ENCODE measurements around the gene IZUMO3. TPM values are rescaled to one million over a fixed set of nuclear protein-coding genes. Genes with fewer than 3 reads are reported as not detected.
"Not testable (repeated sequence)": the region's sequence is repeated elsewhere in the genome, so short reads cannot be mapped to it uniquely, and the experiment has no call there.

IZUMO3 gene, protein sequence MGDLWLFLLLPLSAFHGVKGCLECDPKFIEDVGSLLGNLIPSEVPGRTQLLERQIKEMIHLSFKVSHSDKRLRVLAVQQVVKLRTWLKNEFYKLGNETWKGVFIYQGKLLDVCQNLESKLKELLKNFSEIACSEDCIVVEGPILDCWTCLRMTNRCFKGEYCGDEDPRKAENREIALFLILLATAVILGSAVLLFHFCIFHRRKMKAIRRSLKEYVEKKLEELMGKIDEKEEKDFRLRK
- not detected for polyA plus RNA-seq (2013, experiment 1 of 2; ENCODE audit: insufficient read length)
- polyA plus RNA-seq (2013, experiment 2 of 2; ENCODE audit: insufficient read length): not detected

DNA sequence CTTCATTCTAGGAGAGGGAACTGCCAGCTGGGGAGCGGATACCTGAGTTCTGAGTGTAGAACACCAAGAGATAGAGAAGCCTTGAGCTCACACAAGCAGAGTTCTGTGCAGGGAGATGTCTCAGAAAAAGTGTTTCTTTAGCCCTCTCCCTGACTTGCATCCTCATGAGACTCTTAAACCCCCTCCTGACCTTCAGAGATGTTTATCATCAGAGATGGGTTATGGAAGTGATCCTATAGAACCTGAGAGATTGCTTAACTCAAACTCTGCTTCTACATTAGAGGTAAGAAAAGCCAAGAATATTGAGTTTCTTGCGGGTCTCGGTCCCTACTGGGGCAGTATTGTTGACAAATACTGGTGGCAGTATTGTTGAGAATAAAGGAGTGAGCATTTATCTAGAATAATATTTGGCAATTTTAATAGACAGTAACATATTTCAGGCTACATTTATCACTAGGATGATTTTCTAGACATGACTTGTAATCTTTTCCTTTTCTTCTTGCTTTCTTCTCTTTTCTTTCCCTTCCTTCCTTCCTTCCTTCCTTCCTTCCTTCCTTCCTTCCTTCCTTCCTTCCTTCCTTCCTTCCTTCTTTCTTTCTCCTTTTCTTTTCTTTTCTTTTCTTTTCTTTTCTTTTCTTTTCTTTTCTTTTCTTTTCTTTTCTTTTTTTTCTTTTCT lies at the start of gene IZUMO3:
TSS of gene IZUMO3 (minus strand) at position 51 of the 676 bp plus-strand sequence. CDS start 248 bp downstream, outside the sequence.
- DNase-seq: no peak

DNA sequence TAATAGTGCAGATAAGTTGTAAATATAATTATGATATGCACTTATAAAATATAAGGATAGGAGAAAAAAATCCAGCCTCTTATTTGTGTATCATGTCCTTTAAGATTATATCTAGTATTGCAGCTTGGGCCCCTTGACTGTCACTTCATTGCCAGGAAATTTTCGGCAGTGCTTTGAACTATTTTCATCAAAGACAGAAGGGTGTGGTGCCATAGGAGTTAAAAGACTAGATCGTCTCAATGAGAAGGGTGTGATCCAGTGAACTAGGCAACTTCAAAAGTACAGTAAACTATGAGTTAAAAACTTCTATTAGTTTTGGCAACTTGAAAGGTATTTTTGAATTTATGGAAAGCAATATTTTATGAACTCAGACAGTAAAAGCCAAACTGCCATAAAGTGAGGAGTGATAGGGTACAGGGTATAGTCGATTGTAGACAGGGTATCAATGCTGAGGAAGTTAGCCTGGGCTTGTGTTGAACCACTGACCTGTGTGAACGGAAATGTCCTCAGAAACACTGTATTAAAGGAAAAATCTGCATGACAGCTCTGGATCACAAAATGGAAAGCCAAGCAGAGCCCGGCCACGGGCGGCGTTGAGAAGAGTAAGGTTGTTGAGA lies 48.6 kb upstream of the IZUMO3 start:
- DNase-seq: no peak

DNA sequence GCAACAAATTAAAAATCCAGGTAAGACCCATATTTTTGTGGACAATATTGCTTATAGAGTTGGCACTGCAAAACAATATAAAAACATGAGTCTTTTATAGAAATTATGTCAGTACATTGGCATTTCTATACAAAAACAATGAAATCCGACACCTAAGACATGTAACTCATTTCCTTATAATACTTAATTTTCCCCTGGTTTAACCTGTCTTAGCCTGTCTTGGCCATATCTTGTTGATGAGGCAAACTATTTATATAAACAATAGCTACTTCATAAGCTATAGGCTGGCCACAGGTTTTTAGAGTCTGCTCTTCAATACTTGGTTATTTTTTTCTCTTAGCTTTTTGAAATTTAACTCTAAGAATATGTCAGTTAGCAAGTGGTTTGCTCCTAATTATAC lies 44.7 kb upstream of the IZUMO3 start:
- no peak for DNase-seq

DNA sequence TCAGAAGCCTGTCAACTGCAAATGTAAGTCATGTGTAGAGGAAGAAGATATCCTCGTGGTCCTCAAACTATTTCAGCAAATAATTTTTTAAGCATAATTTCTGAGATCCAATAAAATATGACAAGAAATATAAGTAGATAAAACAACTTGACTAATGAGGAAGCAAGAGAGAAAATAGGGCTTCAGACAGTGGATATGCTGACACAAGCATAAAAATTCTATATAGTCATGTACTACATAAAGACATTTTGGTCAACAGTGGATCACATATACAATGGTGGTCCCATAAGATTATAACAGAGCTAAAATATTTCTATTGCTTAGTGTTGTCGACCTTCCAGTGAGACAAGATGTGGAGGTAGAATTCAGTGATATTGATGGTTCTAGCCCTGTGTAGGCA lies 42.2 kb upstream of the IZUMO3 start:
- DNase-seq: no peak

DNA sequence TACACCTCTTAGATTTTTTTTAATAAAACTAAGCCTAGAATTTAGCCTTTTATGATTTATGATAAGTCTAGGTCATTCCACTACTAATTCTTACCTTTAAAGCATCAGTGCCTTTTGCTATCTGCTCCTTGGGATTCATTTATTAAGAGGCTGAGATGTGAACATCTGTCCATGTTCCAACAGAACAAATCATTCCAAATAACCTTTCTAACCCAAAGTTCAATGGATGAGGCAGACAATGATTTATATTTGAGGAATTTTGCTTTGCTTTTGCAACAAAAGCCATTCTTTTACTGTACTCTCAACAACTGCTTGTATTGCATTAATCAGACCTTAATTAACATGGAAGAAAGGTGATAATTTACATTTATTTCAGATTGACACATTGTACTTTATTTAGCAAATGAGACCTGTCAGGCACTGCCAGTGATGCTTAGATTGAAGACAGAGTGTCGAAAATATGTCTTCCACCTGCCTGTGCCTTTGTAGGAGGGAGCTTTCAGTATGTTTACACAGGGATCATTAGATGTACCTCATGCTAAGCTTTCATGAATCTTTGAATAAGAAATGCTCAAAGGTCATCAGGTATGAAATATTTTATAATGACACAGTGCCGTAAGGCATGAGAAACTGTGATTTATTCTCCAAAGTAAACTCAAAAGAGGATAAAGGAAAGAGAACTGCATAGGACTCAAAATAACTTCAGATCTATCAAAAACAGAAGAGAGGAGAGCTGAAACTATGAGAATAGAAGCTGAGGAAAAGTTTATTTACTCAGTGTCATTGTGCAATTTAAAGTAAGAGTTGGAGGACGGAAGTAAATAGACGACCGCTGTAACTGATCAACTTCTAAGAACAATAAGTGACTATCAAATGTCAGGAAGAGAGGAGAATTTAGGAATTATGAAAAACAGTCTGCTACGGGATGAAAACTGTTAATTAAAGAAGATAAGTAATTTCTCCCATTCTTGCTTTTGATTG lies 36.7 kb upstream of the IZUMO3 start:
- DNase-seq: no peak

DNA sequence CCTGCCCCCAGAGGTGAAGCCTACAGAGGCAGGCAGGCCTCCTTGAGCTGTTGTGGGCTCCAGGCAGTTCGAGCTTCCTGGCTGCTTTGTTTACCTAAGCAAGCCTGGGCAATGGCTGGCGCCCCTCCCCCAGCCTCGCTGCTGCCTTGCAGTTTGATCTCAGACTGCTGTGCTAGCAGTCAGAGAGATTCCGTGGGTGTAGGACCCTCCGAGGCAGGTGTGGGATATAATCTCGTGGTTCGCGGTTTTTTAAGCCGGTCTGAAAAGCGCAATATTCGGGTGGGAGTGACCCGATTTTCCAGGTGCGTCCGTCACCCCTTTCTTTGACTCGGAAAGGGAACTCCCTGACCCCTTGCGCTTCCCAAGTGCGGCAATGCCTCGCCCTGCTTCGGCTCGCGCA lies 34.3 kb upstream of the IZUMO3 start:
- DNase-seq: not testable (repeated sequence)

DNA sequence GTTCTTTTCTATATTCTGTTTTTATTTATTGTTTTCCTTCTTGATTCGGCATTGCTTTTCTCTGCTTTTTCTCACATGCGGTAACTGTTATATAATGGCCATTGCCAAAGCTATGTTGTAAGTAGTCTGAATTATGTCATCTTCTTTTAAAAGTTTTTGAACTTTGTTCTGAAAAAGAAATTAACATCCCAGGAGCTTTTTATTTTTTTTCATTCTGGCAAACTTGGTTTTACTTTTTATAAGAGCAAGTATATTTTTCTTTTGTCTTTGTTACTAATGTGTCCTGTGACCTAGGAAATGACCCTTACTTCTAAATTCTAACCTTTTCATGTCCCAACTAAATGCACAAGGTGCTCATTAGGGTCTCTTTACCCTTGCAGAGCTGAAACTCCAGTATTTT lies 26.7 kb upstream of the IZUMO3 start:
- DNase-seq: no peak

DNA sequence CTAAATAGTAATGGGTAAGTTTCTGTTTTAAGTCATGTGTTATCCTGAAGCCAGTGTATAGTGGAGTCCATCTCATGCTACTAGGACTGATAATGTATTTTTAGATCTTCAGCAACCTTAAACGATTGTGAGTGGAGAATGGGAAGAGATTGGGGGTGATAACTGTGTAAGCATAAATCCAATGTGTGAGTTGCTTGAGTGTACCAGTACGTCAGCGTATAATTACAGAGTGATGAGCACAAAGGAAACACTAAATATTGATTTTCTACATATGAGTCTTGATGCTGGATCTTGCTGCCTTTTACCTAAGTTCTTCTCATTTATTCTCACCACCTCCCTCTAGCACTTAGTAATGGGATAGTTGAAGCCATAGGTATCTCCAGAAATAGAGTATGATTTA lies 16.3 kb upstream of the IZUMO3 start:
- DNase-seq: no peak

DNA sequence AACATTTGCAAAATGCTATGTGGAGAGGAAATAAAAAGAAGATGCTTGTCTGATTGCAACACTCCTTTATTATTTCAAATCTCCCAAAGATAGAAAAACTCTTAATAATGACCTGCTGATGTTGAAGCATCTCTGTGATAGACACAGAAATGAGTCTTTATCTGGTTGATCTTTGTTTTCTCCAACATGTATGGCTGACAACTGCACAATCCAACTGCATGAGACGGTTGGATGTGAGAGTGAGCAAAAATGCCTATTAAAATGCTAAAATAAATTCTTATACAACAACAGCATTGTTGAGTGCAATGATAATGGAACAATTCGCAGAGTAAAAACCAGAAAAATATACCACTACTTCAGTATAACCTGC lies 7.5 kb upstream of the IZUMO3 start:
- DNase-seq: no peak

DNA sequence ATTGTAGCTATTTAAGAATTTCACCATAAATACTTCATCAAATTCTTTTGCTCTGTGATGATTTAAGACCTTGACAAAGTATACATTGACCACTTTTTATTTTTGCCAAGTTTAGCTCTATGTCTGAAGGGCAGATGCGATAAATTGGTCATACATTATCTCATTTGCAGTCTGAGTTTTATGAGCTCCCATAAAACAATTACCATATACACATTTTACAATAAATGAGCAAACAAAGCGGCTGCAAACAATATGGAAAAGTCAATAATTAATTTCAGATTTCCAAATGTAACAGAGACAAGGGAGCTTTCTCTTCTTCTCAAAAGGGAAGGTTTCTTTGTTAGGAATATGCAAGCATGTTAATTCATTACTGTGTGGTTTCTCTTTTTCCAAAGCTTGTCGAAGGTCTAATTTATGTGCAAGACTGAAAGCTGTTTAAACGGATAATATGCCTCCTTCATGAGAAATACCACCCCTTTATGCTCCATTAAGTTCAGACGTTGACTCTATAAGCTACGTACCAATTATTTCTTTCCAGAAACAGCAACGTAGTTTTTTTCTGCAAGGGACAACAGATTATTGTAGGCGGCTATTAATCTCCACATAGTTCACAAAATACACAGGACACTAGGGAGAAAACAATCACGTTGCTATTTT lies 7.0 kb upstream of the IZUMO3 start:
- no peak for DNase-seq

DNA sequence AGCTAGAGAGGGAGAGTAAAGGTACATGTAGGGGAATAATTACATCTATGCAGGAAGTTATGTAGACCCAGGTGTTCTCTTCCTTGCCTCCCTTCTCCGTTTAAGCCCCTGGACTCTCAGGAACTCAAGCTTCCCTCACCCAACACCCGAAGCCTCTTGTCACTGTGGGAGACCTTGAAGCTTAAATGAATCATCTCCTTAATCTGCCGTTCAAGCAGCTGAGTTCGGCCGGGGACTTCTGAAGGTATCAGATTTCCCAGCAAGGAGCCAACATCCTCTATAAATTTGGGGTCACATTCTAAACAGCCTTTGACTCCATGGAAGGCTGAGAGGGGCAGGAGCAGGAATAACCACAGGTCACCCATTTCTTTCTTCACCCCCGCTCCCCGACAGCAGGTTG lies 412 bp downstream of the IZUMO3 start:
- DNase-seq: no peak

DNA sequence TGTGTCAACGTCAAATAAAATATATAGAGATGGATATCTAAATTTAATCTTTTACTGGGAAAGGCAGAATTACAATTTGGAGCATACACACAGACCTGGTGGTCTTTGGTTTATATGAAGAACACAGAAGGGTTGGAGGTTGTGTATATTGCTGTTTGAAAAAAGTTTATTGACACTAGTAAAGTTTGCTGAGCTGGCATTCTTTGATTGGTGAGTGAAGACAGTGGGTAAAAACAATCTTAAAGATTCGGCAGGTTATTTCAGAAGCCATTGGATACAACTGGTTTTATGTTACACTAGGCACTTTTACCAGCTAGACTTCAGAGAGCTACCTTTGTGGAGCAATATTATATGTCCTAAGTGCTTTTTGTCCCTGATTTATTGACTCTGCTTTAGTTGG lies 27.2 kb downstream of the IZUMO3 start:
- no peak for DNase-seq

DNA sequence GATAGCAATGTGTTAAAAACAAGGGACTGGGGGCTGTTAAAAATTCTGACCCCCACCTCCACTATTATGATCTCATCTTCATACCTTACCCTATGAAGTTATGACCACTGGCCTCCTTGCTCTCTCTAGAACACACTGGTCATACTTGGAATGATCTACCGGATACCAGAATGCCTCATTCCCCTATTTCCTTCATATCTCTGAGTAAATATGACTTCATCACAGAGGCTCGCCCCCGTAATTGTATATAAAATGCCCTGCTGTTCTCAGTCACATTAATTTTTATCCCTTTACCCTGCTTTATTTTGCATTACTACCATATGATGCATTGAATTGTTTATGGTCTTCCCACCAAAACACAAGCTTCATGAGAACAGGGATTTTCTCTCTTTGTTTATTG lies 29.2 kb downstream of the IZUMO3 start:
- DNase-seq: no peak

DNA sequence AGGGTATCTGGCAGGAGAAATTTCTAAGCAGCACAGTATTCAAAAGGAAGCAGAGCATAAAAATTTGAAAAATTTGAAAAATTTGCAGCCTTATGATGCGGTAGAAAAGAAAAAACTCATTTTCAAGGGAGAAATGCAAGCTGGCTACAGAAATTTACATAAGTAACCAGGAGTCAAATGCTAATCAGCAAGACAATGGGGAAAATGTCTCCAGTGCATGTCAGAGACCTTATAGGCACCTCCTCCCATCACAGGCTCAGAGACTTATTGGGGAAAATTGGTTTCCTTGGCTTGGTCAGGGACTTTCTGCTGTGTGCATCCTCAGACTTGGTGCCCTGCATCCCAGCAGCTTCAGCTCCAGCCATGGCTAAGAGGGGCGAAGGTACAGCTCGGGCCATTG lies 35.8 kb downstream of the IZUMO3 start:
- no peak for DNase-seq

DNA sequence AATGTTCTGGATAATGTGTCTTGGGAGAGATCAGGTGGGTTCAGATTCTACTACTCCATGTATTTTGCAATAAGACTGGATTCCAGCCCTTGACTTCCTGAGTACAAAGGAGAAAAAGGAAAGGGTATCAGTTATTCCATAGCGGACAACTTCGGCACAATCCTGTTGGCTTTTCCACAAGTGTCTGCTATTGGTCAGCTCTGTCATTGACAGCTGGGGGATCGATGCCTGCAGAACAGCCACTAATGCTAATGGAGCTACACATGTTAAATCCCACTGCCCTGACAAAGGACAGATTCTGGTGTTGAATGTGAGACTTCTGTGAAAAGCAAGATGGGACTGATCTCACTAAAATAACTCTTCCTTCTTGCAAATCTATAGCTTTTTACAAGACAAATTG lies 41.2 kb downstream of the IZUMO3 start:
- DNase-seq: no peak

DNA sequence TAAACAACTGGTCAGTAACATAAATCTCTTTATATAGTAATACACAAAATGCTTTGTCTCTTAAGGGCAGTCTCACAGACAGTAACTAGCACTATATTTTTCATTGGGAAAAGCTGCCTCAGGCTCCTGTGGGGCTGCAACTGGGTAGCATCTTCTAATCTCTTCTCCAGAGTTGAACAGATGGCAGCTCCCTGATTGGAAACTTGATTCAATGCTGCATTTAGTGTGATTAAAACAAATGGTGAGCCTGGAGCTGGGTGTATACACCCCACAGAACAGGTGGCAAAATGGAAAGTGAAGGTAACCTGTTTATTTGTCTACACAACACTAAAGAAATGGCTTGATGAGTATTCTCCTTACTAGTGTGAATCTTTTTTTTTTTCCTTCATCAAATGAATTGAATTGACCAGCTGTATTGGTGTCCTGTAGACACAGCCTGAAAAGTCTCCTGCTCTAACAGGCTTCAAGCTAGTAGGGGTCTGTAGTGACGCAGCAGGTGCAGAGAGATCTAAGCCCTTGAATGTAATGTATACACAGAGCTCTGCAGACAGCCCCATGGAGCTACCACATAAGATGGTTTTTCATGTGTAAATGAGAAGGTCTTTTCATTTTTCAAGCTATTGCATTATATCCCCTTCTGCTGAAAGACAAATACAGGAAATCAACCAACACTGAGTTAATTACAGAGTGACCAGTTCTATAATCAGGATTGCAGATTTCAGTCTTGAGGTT lies 43.3 kb downstream of the IZUMO3 start:
- no peak for DNase-seq

DNA sequence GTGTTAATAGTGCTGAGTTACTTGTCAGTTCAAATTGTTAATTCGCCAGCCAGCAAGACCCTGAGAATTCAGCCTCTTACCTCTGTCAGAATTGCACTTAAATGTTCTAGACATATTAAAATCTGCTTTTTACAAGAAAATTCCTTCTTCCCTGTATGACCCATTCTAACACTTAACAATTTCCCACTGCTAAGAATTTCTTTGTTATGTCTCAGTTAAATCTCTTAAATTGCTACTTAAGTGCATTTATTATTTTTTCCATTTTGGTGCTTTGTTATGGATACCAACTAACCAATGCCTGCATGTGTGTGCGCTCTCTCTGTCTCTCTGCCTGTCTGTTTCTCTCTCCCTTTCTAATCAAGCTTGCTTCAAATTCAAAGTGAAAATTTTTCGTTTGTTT lies 44.9 kb downstream of the IZUMO3 start:
- DNase-seq: no peak

DNA sequence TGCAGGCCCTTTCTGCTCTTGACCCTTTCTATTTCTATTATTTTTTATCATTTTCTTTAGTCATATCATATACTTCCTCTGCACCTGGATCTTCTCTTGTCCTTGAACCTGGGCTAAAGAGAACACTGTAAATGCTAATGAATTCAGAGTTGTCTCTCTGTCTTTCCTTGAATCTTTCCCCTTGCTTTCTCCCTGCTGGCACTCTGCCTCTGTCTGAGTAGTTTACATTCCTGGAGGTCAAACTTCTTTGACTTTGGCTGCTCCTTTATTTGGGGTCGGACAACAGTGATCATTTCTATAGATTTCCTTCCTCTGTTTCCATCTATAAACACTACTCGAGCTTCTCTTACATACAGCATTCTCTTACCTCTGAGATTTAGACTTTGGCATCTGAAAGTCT lies 47.1 kb downstream of the IZUMO3 start:
- no peak for DNase-seq

DNA sequence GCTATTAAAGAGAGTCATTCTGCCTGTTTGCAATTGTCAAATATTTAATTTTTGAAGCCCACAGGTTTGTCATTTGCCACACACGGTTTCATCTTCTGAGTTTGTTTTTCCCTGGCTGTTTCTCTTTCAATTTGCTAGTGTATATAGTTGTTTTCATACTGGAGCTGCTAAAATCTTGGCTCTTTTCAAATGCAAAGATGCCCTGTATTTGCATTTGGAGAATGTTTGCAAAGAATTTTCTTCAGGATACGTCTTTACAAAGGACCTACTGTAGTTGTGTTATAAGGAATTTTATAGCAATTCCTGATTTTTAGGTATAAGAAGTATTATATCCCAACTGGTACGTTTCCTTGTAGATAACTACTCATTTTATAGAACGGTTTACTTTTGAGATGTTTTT lies 48.0 kb downstream of the IZUMO3 start:
- no peak for DNase-seq

Measured in fibroblast of skin of scalp (primary cell).